HuH-7 (cell line): ENCODE data around the gene PTAFR.

Source experiments
- DNase-seq: peaks from one replicate; pipeline ENCODE4 v3.0.0; 2011; ENCODE audit warnings: low spot score

PTAFR gene

DNA sequence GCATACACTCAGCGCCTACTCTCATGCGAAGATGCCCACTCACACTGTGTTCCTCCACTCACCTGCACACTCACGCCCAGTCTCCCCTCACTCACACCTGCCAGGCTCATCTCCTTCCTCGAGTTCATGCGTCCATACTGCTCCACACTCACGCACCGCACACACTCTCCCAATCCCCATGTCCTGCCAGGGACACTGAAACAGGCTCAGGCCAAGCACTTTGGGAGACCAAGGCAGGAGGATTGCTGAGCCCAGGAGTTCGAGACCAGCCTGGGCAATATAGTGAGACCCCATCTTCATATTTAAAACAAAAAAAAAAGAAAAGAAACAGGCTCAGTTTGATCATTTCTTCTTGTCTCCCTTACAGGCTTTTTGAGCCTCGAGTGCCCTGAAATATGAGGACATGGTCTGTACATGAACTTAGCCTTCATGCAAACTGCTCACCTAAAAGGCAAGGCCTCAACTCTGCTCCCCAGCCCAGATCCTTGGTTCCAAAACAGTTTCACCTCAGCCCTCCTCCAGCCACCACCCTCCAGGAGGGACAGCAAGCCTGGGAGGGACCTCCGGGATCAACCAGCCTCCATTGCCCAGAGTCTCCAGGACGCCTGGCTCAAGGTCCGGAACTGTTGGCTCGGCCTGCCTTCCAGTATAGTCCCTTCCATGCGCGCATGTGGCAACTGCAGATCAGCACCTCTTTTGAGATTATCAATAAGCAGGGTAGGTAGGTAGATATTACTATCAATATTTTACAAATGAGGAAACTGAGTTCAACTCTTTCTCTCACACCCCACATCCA, 2.4 kb upstream of the PTAFR start:
- no peak for DNase-seq

- DNase-seq, result no peak
Observed at GRCh38 chr1:28175955-28176485, 470 bp downstream of the PTAFR start.

DNA sequence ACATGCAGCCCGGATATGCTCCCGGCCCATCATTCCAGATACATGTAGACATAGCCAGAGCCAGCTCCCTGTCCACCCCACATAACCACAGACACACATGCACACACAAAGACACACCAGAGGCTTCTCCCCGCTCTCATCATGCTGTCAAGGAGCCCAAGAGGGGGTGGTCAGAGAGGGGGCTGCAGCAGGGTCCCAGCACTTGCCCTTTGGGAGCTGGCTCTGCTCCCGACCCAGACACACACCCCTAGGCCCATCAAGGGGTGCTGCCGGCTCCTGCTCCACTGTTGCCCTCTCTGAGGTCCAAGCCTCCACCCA, 2.6 kb downstream of the PTAFR start:
- no peak for DNase-seq

- no peak for DNase-seq
Observed at GRCh38 chr1:28173151-28173979, 3.1 kb downstream of the PTAFR start.

DNA sequence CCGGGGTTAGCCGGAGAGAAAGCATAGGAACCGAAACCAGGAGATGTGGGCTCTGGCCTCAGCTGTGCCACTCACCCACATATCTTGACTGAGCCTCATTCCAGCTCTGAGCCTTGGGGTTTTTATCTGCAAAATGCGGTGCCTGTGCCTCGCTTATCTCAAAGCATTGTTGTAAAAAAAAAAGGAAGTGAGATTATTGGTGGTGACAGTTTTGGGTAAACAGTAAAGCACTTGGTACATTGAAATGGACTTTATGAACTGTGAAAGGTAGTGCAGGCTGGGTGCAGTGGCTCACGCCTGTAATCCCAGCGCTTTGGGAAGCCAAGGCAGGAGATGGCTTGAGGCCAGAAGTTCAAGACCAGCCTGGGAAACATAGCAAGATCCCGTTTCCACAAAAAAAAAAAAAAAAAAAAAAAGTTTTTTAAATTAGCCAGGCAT, 3.8 kb downstream of the PTAFR start:
- no peak for DNase-seq

DNA sequence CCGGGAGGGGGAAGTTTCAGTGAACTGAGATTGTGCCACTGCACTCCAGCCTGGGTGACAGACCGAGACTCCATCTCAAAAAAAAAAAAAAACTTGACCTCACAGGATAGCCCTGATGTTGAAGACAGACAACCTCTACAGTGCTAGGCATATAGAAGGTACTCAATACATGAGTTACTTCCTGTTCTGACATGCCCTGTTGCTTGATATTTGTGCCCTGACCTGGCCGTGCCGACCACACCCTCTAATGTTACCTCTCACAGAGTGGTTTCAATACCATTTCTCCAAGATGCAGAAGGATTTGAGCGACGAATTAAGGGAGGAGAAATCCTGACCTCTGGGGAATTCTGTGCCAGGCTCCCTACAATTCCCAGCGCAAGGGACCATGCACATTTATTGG, 5.2 kb downstream of the PTAFR start:
- DNase-seq, result no peak

DNA sequence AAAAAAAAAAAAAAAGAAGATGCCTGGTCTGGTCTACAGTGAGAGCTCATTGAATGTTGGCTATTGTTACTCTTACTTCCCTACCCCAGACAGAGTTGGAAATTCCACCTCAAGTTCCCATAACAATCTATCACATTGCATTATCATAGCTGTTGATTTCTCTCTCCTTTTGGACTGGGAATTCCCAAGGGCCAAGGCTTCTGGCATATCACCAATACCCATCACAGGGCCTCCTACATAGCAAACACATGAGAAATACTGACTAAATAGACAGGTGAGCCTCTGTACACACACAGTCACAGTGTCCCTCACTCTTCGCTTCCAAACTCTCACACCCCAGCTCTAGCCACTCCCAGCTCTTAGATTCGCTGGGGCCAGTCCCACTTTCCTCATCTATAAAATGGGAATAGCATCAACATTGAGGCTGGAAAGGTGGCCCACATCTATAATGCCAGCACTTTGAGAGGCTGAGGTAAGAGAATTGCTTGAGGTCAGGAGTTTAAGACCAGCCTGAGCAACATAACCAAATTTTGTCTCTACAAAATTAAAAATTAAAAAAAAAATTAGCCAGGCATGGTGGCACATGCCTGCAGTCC, 6.4 kb downstream of the PTAFR start:
- peak; percentile 32 for DNase-seq

DNA sequence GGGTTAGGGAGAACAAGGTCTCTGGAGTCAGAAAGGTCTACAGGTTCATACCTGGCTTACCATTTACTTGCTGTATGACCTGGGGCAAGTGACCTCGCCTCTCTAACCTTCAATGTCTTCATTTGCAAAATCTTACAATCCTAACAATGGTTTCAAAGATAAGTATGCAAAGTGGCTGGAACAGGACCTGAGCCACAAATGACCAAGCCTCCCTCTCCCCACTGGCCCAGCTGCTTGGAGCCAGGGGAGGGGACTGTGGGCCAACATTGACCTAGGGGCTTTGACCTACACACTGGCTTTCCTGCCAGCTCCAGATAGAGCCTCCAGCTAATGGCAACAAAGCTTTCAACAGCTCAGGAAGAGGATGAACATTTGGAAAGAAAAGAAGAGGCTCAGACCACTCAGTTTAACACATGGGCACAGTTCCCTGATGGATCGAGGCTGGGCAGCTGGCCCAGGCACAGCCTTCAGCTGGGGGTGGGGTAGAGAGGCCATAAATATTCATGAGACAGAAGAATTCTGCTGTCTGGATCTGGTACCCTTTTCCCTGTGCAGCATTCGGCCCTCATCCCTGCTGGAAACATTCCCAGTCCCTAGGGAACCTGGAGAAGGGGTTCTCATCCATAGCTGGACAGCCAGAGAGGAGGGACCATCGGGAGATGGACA, 12.9 kb downstream of the PTAFR start:
- DNase-seq, result no peak

GRCh38 chr1:28162151-28162550, 14.3 kb downstream of the PTAFR start:
- no peak for DNase-seq

DNA sequence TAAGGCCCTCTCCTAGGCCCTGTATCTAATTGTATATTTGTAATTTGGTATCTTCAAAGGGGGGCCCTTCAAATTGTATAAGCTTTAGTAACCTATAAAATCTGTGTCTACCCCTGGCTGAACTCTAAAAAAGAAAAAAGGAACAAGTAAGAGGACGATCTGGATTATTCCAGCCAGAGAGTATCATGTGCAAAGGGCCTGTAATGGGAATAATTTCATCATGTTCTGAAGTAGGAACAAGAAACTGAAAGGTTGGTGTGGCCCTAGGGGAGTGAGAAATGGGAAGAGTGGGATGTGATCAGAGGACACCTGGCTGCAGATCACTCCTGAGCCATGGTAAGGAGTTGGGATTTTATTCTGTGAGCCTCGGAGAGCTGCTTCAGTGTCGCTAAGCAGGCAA, 14.7 kb downstream of the PTAFR start:
- no peak for DNase-seq

- DNase-seq, result no peak
Observed at GRCh38 chr1:28160782-28161266, 15.7 kb downstream of the PTAFR start.

- no peak for DNase-seq
Observed at GRCh38 chr1:28159680-28160079, 16.8 kb downstream of the PTAFR start.

DNA sequence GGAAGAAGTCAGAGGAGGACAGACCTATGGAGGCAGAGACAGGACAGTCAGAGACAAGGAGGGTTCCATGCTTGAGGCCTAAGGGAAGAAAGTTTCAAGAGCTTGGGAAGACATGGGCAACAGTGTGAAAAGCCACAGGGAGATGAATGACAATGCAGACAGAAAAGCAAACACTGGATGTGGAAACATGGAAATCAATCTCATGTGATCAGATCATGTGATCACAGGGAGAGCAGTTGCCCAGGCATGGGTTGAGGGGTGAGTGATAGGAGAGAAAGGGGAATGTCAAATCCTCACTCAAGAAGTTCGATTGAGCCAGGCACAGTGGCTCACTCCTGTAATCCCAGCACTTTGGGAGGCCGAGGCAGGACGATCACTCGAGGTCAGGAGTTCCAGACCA, 17.2 kb downstream of the PTAFR start:
- DNase-seq, result no peak

DNA sequence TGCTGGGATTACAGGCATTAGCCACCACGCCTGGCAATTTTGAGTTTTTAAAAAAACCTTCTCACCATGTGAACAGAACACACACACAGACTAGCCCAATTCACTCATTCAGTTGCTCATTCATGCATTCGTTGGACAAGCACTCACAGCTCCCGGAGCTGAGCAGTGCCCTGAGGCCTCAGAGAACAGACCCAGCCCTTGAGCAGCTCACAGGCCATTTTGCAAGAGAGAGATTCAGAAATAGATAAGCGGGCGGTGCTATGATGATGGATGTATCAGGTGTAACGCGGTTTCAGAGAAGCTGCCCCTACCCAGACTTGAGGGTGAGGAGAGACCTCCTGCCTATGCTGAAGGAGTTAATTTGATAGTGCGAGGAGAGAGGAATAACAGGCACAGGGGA, 18.6 kb downstream of the PTAFR start:
- no peak for DNase-seq

DNA sequence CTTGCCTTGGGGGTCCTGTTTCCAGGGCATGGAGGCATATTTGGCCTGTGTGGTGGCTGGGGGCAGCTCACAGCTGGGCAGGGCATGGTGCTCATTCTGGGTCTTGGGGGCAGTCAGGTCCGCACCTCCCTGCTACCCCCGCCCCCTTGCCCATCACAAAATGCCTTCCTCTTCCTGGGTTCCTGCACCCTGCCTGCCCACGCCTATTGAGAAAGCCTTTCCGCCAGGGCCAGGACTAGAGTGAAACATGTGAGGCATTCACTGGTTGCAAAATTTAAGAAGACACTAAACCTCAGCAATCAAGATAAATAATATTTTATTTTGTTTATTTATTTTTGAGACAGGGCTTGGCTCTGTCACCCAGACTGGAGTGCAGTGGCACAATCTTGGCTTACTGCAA, 19.7 kb downstream of the PTAFR start:
- no peak for DNase-seq

DNA sequence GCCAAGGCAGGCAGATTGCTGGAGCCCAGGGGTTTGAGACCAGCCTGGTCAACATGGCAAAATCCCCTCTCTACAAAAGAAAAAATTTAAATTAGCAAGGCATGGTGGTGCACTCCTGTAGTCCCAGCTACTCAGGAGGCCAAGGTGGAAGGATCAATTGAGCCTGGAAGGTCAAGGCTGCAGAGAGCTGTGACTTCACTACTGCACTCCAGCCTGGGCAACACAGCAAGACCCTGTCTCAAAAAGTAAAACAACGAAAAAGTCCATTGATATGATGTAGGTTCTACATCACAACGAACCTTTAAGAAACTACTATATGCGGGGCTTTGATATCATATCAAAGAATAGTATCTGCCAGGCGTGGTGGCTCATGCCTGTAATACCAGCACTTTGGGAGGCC, 20.9 kb downstream of the PTAFR start:
- DNase-seq, result no peak

GRCh38 chr1:28154078-28154594, 22.4 kb downstream of the PTAFR start:
- no peak for DNase-seq

DNA sequence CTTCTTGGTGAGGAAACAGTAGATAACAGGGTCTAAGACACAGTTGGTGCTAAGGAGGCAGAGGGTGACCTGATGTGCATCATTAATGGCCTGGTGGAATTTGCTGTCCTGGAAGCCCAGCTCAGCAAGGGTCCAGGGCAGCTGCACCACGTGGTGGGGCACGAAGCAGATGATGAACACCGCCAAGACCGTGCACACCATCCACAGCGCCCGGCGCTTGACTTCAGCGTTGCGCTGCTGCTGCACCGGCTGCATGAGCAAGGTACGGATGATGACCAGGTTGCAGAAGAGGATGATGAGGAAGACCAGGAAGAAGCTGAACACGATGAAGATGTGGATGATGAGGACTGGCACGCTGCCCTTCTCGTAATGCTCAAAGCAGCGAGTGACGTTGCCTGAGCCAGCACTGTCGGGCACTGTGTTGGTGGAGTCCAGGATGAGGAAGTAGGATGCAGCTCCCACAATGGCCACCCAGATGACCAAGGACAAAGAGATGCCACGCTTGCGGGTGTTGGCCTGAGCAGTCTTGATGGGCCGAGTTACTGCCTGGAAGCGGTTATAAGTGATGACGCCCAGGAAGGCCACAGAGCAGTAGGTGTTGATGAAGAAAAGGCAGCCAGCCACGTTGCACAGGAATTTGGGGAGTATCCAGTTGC, 26.2 kb downstream of the PTAFR start:
- DNase-seq, result no peak

DNA sequence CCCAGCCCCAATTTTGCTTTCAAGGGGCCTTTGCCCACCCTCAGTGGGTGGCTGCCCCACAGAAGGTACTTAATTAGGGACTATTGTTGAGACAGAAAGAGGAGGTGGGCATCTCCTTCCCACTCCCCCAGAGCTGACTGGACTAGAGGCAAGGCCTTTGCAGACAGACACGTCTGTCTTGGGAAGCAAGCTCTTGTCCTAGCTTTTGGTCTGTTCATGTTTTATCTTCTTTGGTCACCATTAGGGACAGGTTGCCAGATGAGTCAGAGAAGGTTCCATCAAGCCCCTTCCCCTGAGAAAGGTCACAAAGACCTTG, 27.7 kb downstream of the PTAFR start:
- DNase-seq, result no peak

GRCh38 chr1:28147264-28148094, 29.0 kb downstream of the PTAFR start:
- DNase-seq, result no peak

- DNase-seq, result no peak
Observed at GRCh38 chr1:28145728-28146127, 30.8 kb downstream of the PTAFR start.
